RWPE1 (cell line): ENCODE results near the gene CEP128.

ENCODE experiments used
- CTCF ChIA-PET: fragments of 350-600 bp; sonication (Branson Sonifier 250); formaldehyde crosslinking; extraction: SDS; loops from one replicate; lab custom pipeline; 2021; lab: Yijun Ruan, JAX
- POLR2A ChIA-PET: fragments of 400-600 bp; formaldehyde crosslinking; extraction: SDS; loops from one replicate; lab custom pipeline; 2020; ENCODE audit warnings: antibody characterized with exemption; ENCODE audit not compliant: low non-redundant PET; lab: Yijun Ruan, JAX
- DNase-seq: peaks from one replicate; pipeline ENCODE4 v3.0.0; 2012; ENCODE audit warnings: low spot score
- H3K27ac ChIP-seq: fragments of 450-650 bp; 2 replicates; pipeline ENCODE4 v1.5.1; 2017
- CTCF ChIP-seq: fragments of 450-650 bp; conservative IDR thresholded peaks from 2 replicates; pipeline ENCODE4 v1.5.1; 2017; ENCODE audit warnings: low read depth, mild to moderate bottlenecking

The CEP128 gene

GRCh38 chr14:80498533-80498932, 443.0 kb downstream of the CEP128 start:
- TF ChIP-seq CTCF: no peak
- POLR2A ChIA-PET: no interaction called here
- CTCF ChIA-PET: no interaction called here

GRCh38 chr14:80496090-80496489, 445.4 kb downstream of the CEP128 start:
- DNase-seq: no peak
- CTCF ChIA-PET: no interaction called here
- no peak overlapping the region for H3K27ac ChIP-seq
- no peak for TF ChIP-seq CTCF
- POLR2A ChIA-PET: no interaction called here

More at GRCh38 chr14:80498533-80498932, 443.0 kb downstream of the CEP128 start:
- no peak overlapping the region for H3K27ac ChIP-seq
- DNase-seq: no peak

- ChIA-PET CTCF (no interaction called here), POLR2A (no interaction called here)
- DNase-seq: no peak
- no peak for TF ChIP-seq CTCF
- H3K27ac ChIP-seq: no peak overlapping the region
Measured at GRCh38 chr14:80494769-80495168, 446.8 kb downstream of the CEP128 start.

- POLR2A ChIA-PET: no interaction called here
- no peak overlapping the region for H3K27ac ChIP-seq
- DNase-seq: no peak
- TF ChIP-seq CTCF: no peak
- CTCF ChIA-PET: interaction anchor here (0.7 to 0.9 kb wide), 2 partner anchors 11 to 442 kb away, joined by 3 read pairs; no protein-coding TSS in a partner anchor
Measured at GRCh38 chr14:80493620-80494019, 447.9 kb downstream of the CEP128 start.

- no peak overlapping the region for H3K27ac ChIP-seq
- ChIA-PET POLR2A (no interaction called here), CTCF (no interaction called here)
- DNase-seq: no peak
- no peak for TF ChIP-seq CTCF
Measured at GRCh38 chr14:80491650-80492049, 449.9 kb downstream of the CEP128 start.

GRCh38 chr14:80491131-80491530, 450.4 kb downstream of the CEP128 start:
- no peak for TF ChIP-seq CTCF
- no peak overlapping the region for H3K27ac ChIP-seq
- ChIA-PET POLR2A (no interaction called here), CTCF (no interaction called here)
- no peak for DNase-seq

GRCh38 chr14:80489513-80489912, 452.0 kb downstream of the CEP128 start:
- DNase-seq: no peak
- no peak overlapping the region for H3K27ac ChIP-seq
- TF ChIP-seq CTCF: no peak
- POLR2A ChIA-PET: no interaction called here
- CTCF ChIA-PET: no interaction called here
